ENCODE results near the gene GABRD. TPM values are rescaled to one million over a fixed set of nuclear protein-coding genes. Genes with fewer than 3 reads are reported as not detected.

GABRD gene
- total and polyA plus RNA-seq, 12 donors: 0.72 to 6.6 (median 3.0) TPM; not detected in 1

GRCh38 chr1:2033165-2033564 lies 14.0 kb downstream of the GABRD start:
- no peak overlapping the region for H3K27ac ChIP-seq
- TF ChIP-seq, protein P1, sequence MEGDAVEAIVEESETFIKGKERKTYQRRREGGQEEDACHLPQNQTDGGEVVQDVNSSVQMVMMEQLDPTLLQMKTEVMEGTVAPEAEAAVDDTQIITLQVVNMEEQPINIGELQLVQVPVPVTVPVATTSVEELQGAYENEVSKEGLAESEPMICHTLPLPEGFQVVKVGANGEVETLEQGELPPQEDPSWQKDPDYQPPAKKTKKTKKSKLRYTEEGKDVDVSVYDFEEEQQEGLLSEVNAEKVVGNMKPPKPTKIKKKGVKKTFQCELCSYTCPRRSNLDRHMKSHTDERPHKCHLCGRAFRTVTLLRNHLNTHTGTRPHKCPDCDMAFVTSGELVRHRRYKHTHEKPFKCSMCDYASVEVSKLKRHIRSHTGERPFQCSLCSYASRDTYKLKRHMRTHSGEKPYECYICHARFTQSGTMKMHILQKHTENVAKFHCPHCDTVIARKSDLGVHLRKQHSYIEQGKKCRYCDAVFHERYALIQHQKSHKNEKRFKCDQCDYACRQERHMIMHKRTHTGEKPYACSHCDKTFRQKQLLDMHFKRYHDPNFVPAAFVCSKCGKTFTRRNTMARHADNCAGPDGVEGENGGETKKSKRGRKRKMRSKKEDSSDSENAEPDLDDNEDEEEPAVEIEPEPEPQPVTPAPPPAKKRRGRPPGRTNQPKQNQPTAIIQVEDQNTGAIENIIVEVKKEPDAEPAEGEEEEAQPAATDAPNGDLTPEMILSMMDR (IDR thresholded peaks at IDR 0.05): no peak
- no peak for TF ChIP-seq POLR2A (IDR thresholded peaks at IDR 0.05)
- whole genome bisulfite sequencing, 4 donors: 75 to 88% (median 85%) methylated on average over 4 to 13 of the region's 13 CpGs
- H3K4me1 ChIP-seq (replicated peaks in 1 of 2): peaks cover 6 to 12% of the 10 kb centered on the region in 2 donors
- H3K9me3 ChIP-seq (replicated peaks in 1 of 3): no peaks in the 10 kb centered on the region
- intact Hi-C loops (cut with DNase I): no loop called here
- H3K4me3 ChIP-seq: no peak overlapping the region
- no peak for DNase-seq
- H3K36me3 ChIP-seq (replicated peaks in 1 of 2): no peaks in the 10 kb centered on the region
- no peaks in the 10 kb centered on the region for H3K27me3 ChIP-seq

DNA sequence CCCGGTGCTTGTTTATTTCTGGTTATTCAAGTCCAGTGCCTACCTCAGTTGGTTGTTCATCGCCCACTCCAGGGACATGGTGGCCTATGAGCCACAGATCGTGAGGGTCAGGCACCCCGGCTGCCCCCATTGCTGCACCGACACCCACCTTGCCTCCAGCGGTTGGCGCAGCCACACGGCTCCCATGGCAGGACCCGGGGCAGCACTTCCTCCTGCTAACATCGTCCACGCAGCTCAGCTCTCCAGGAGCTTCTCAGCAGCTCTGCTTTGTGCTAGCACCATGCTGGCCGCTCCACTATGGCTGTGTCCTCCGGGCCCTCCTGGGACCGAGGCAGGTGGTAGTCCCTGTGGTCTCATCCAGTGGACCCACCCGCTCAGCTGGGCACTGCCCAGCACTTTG lies 17.1 kb downstream of the GABRD start:
- Histone ChIP-seq H3K9me3 (replicated peaks in 1 of 3) (no peaks in the 10 kb centered on the region), H3K4me3 (no peak overlapping the region), H3K36me3 (replicated peaks in 1 of 2) (no peaks in the 10 kb centered on the region), H3K27me3 (no peaks in the 10 kb centered on the region), H3K4me1 (replicated peaks in 1 of 2) (peaks cover 6 to 12% of the 10 kb centered on the region in 2 donors), H3K27ac (no peak overlapping the region)
- no peak for DNase-seq
- TF ChIP-seq, protein P1 (IDR thresholded peaks at IDR 0.05): no peak
- TF ChIP-seq POLR2A (IDR thresholded peaks at IDR 0.05): no peak
- WGBS, 4 donors: 77 to 91% (median 85%) methylated on average over 14 to 15 of the region's 15 CpGs
- intact Hi-C loops (cut with DNase I): no loop called here

GRCh38 chr1:2037314-2037979 lies 18.3 kb downstream of the GABRD start:
- Histone ChIP-seq H3K36me3 (replicated peaks in 1 of 2) (no peaks in the 10 kb centered on the region), H3K27ac (no peak overlapping the region), H3K27me3 (no peaks in the 10 kb centered on the region), H3K4me3 (no peak overlapping the region), H3K9me3 (replicated peaks in 1 of 3) (no peaks in the 10 kb centered on the region), H3K4me1 (replicated peaks in 1 of 2) (peaks cover under 1 to 2% of the 10 kb centered on the region in 2 donors)
- no peak for DNase-seq
- intact Hi-C loops (cut with DNase I): no loop called here
- TF ChIP-seq, protein P1 (IDR thresholded peaks at IDR 0.05): no peak
- TF ChIP-seq POLR2A (IDR thresholded peaks at IDR 0.05): no peak
- 84 to 91% (median 89%) methylated on average over 17 to 18 of the region's 18 CpGs for WGBS, 4 donors

DNA sequence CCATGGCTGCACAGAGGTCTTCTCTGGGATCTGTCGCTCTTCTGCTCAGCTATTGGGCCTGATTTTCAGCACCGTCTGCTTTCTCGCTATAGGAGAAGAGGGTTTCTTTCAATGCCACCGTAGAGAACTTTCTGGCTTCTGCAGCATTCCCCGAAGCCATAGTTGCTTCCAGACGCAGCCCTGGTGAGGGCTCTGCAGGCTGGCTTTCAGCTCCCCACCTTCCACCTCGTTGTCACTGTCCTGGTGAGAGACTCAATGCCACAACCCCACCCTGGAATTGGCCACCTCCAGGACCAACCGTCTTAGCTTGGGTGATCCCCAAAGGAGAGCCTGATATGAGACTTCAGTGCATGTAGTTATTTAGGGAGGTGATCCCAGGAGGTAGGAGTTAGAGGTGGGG lies 19.1 kb downstream of the GABRD start:
- 86 to 95% (median 92%) methylated on average over 8 of the region's 8 CpGs for WGBS, 4 donors
- H3K27me3 ChIP-seq: no peaks in the 10 kb centered on the region
- intact Hi-C loops (cut with DNase I): no loop called here

More for the DNA sequence above, 19.1 kb downstream of the GABRD start:
- TF ChIP-seq POLR2A (IDR thresholded peaks at IDR 0.05): no peak
- TF ChIP-seq, protein P1 (IDR thresholded peaks at IDR 0.05): no peak
- H3K4me1 ChIP-seq (replicated peaks in 1 of 2): no peaks in the 10 kb centered on the region
- no peaks in the 10 kb centered on the region for H3K36me3 ChIP-seq (replicated peaks in 1 of 2)
- H3K27ac ChIP-seq: no peak overlapping the region
- DNase-seq: no peak
- no peak overlapping the region for H3K4me3 ChIP-seq
- no peaks in the 10 kb centered on the region for H3K9me3 ChIP-seq (replicated peaks in 1 of 3)

All from adrenal gland (tissue), 12 donors.